HG03439 (cell line): ENCODE data around the gene IMPG1.
"Not testable (repeated sequence)": the region's sequence is repeated elsewhere in the genome, so short reads cannot be mapped to it uniquely, and the experiment has no call there.

ENCODE experiments used
- ATAC-seq: cut with Tn5 transposase; IDR thresholded peaks from one replicate; pipeline ENCODE4 v1.9.1; 2021; ENCODE audit warnings: mild to moderate bottlenecking, moderate library complexity; ENCODE audit not compliant: unreplicated experiment

Gene IMPG1

DNA sequence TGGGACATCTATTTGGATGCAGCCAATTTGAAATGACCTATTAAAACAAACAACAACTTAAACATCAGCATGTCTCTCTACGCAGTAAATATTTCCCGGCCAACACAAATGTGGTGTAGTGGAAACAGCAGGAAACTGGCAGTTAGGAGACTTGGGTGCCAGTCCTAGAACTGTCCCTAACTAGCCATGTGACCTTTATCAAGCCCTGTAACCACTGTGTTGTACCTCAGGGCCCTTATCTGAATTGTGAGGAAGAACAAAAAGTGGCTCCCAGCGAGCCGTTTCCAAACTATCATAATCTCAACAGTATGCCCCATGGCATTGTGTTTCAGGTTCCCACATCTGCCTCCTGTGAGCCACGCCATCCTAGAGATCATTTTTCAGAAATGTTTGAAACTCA, 124.5 kb downstream of the IMPG1 start:
- no peak for ATAC-seq

DNA sequence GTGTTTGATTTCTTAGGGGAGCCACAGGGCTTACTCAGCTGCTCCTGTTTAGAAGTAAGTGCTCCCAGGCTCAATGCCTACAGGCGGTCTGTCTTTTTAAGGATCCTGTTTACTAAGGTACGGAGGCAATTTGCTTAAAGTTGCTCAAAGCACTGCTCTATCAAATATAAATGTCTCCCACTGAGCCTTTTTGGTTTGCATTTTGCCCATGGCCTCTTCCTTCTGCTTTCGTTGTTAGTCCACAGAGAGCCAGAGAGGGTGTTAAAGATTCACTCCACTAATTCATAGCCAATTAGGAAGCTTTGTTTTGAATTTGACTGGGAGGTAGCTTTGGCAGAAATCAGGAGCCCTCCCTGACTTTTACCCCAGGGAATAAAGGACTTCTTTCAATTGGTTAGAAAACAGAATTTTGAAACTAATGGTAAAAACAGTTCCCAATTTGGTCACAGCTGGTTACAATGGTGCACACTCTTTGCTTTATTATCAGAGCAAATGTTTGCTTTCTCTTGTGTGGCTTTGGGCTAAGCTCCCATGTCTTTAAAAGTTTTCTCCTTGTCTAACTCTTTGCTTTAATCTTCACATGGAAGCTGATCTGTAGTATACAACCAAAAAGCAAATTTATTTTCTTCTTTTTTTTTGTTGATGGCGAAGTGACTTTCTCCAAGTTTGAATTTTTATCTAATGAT, 126.2 kb downstream of the IMPG1 start:
- no peak for ATAC-seq

DNA sequence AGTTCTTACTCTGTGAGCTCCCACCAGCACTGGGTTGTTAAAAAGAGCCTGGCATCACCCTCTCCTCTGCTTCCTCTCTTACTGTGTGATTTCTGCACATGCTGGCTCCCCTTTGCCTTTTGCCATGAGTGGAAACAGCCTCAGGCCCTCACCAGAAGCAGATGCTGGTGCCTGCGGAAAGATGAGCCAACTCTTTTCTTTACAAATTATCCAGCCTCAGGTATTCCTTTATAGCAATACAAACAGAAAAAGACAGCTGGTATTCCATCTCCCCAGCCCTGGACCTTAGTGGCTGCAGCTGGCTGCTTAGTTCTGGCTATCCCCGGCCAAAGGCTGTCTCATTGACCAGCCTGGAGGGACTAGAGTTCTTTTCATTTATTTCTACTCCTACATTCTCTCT, 129.1 kb downstream of the IMPG1 start:
- no peak for ATAC-seq

DNA sequence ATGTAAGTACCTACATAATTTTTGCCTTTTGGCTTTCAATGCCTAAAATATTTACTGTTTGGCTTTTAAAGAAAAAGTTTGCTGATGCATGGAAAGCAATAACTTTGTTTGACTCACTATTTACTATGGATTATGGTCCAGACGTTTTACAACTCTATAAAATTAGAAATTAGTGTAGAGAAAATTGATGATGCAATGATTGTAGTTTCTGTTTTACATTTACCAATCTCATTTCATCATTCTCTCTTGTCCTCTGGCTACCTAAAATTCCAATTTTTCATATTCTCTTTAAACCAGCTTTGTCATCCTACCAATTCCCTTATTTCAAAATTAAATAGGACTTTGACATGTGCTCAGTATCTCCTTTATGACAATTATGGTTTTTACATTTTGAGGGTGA, 131.0 kb downstream of the IMPG1 start:
- no peak for ATAC-seq

DNA sequence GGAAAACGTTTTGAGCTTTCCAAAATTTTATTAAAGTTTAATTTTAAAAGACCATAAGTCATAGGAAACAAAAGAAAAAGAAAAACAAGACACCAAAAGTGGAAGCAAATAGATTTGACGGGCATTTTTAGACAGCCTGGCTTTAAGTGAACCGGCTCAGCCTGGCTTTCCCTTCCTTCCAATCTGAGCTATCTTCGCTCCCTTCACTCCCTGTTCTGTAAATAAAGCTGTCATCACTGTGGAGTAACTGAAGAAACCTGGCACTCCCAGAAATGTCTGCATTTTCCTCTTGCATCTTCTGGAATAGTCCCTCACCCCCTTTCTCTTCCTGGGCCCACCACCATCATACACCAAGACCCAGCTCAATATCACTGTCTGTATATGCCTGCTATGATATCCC, 131.9 kb downstream of the IMPG1 start:
- ATAC-seq = no peak

DNA sequence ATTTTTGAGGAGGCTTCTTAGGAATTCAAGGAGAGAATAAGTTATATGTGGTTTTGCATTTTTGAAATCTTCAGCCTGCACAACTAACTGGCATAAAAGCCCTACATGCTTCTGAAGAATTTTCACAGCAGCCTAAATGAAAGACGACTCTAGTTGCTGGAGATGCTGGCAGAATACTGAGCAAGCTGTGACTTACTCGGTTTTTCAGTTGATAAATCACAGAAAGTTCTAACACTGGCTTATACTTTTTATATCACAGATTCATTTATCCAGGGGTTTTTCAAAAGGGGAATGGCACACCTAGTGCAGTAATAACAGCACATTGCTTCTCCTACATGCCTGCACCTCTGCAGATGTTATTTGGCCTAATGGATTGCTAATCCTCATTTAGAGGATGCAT, 134.6 kb downstream of the IMPG1 start:
- ATAC-seq = no peak

DNA sequence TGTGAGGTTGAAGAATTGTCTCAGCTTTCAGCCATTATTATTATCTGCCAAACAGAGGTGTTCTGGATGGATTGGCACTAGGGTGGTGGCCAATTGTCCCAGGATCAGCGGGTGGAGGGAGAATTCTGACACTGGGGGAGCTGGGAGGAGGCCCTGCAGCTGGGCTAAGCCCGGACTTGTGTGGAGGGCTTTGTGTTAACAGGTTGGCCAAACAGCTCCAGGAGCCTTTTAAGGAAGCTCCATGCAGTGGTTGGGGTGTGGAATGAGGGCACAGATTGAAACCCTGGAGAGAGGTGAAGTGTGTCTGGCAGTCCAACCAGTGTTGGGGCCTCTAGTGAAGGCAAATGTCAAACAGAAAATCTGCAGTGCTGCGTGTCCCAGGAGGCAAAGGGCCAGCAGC, 135.8 kb downstream of the IMPG1 start:
- ATAC-seq = no peak

DNA sequence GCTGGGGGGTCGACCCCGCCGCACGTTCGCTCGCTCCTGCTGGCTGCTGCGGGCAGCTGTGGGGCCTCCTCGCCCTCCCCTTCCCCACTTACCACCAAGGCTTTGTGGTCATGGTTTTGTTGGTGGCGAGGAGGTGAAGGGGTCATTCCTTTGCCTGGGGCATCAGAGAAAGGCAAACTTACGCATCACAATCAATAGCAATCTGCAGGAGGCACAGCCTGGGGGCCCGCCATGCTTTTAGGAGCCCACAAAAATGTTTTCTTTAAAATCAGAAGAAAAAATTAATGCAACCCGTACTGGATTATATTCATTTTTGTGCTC, 137.0 kb downstream of the IMPG1 start:
- ATAC-seq = no peak

DNA sequence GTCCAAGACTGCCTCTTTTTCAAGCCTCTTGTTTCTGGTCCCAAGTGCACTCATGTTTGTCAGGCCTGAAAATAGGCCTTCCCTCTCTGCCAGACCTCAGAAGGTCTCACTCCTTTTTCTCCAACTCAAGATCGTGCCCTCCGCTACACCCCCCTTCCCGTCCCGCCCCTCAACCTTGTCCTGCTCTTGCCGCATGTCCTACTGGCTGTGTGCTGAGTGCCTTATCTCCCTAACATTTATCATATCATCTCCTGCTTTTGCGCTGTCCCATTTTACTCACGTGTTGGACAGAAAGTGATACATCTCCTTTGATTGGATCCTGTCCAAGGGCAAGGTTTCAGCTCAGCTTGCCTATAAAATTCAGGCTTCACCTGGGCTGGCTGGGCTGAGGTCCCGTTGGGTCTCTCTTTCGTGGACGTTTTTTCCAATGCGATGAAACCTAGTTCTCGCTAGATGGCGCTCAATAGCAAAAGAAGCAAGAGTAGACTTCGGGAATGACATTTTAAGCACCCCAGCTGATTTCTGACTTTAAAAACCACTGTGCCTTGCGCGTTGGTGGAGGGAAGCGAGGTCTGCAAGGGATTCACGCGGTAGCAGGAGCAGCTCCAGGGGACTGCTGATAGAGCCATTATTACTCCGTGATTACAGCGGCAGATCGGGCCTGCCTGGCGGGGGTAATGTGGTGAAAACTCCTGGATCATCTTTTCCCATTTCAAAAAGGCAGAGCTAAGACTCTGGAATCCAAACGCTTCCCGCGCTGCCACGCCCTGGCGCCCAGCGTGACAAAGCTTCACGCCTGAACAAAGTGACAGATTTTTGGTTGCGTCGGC, 137.6 kb downstream of the IMPG1 start:
- ATAC-seq = peak; percentile 74

DNA sequence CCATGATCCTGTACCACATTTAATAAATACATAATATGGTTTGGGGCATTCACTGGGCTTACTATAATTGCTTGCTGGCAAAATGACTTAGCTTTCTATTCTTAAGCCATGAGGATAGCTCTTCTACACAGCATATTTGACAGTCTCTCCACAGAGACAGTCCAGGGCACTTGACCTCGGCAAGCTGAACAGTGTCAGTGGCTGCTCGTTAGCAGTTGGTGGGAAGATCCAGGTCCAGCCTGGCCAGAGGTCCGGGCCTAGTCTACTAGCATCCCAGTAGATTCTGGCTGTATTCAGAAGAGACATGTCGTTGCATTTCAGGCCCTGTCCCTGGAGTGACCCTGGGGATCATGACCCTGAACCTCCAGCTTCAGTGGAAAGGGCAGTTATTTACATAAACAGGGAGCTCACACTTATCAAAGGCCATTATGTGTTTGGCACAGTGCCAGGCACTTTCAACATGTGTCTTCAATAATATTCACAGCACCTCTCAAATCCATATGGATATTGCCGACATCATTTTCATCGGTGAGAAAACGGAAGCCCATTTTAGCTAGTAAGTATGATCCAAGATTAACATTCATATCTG, 139.0 kb downstream of the IMPG1 start:
- ATAC-seq = no peak

DNA sequence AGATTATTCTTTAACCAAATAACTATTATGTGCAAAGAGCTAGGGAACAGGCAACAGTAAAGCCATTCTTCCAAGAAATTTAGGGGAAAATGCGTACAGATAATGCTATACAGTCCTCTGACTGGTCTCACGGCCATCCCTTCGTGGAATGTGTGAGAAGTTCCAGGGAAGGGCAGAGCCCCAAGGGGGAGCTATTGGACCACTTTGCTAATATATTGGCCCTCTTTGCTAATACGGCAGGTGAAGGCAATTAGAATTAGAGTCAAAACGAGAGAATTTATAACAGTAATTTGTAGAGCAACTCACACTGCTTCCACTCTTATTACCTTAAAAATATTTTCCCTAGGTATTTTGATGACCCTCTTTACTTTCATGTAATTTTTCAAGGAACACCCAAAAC, 140.4 kb downstream of the IMPG1 start:
- ATAC-seq = no peak

DNA sequence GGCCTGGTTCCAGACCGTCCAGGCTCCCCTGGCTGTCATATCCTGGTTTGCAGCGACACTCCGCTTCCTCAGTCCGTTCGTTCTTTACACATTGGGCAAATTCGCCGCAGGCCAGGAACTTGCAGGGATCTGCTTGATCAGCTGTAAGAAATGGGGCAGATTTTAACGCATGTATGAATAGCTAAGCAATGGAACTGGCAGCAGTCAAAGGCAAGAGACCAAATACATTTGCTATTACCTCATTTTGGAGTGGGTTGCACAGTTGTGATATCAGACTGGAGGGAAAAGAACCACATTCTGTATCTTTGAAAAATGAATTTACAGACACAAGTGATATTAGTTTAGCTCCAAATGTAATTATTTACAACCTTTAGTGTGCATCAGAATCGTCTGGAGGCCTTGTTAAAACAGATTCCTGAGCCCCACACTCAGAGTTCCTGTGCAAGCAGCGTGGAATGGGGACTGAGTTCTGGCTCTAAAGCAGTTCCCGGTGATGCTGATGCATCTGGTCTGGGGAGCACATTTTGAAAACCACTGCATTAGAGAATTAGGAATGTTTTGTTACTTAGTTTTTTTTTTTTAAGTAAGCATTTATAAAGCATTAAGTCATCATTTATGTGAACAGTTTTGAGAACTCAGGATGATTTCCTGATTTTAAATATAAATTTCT, 141.3 kb downstream of the IMPG1 start:
- ATAC-seq = no peak

DNA sequence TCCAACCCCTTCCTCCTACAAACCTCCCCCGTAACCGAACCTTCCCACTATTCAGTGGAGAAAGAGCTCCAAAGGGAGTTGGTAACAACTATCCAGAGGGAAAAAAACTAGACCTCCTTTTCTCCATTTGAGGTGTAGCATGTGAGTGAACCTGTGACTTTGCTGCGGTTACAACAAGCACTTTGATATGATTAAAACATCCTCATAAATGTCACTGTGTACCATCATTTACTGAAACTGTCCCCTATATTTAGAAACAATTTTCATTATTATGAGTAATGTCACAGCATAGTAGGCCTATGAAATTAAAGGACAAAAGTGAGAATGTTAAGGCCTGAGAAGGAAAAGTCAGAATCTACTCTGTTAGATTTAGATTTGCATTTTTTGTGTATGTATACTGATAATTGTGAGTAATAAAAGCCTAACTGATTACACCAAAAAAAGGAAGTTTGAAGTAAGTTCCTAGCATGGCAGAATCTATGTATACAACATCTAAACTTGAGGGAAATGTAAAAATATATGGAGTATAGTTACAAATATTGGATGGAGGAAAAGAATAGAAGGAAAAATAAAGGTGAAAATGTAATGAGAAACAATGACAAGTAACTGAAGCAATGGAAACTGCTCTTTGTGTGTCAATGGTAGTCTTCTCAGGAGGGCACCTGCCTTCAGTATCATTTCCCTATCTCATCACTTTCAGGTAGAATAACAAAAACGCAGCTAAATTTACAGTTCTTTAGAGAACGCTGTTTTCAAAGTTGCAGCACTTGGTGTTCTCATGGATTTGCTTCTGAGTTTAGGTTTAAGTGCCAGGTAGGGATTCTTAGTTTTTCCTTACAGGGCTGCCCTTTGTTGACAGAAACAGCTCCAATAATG, 145.9 kb downstream of the IMPG1 start:
- peak; percentile 66 for ATAC-seq

DNA sequence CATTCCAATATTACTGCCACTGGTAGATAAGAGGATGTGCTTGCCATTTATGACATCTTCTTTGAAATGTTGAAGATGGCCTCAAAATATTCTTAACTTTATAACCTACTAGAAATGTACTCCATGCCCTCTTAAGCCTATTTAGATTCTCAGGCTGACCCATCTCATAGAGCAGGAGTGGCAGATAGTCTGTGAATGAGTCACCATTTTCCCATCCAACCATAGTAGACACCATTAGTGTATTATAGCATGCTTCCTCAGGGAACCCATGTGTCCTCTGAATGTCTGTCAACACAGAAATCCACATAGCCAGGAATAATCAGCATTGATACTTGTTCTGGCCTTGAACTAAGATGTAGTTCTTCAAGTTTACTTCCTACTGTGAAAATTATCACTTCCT, 150.2 kb downstream of the IMPG1 start:
- no peak for ATAC-seq

DNA sequence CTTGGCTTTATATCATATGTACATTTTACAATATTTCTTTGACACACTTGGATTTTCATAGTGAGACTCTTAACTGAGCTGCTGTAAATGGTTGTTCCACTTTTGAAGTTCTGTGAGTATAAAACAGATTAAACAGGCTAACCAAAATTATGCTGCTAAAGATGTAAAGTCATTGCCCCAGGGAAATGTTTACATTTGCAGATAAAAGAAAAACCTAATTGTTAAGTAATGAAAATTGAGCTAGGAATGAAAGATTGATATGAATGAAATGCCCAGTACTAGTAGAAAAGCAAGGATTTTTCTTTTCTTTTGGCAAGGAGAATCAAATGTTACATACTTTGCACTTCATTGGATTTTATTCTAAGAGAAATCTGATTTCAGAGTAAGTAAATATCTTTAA, 159.4 kb downstream of the IMPG1 start:
- ATAC-seq = no peak

DNA sequence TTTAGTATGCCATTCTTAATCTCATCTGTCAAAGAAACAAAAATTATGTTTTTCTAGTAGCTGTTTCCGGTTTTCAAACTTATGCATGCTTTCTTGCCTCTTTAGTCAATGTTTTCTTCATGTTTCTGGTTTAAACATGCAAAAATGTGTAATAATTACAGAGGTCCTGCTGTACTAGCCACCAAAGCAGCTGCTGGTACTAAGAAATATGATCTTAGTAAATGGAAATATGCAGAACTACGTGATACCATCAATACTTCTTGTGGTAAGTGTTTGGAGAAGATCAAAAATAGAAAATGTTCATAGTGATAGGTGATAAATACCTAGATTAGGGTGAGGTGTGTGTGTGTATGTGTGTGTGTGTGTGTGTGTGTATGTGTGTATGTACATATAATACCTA, 165.0 kb downstream of the IMPG1 start:
- ATAC-seq = no peak

DNA sequence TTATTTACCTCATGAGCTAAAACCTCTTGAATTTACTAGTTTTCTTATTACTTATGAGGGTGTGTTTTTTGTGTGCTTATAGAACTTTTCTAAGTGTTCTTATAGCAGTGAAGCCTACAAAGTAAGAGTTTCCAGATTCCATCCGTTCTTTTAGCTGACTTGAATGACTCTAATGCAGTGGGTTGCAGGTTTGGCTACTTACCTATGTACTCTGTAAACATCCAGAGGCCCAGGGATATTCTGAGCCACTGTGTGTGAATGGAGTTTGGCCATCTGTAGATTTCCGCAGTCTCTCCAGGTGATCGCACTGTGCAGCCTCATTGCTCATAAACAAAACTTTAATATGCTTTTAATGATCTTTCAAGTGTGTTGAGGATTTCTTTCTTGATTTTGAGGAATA, 165.6 kb downstream of the IMPG1 start:
- ATAC-seq = no peak

DNA sequence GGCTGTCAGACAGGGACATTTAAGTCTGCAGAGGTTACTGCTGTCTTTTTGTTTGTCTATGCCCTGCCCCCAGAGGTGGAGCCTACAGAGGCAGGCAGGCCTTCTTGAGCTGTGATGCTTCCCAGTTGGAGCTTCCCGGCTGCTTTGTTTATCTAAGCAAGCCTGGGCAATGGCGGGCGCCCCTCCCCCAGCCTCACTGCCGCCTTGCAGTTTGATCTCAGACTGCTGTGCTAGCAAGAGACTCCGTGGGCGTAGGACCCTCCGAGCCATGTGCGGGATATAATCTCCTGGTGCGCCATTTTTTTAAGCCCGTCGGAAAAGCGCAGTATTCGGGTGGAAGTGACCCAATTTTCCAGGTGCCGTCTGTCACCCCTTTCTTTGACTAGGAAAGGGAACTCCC, 167.3 kb downstream of the IMPG1 start:
- not testable (repeated sequence) for ATAC-seq

DNA sequence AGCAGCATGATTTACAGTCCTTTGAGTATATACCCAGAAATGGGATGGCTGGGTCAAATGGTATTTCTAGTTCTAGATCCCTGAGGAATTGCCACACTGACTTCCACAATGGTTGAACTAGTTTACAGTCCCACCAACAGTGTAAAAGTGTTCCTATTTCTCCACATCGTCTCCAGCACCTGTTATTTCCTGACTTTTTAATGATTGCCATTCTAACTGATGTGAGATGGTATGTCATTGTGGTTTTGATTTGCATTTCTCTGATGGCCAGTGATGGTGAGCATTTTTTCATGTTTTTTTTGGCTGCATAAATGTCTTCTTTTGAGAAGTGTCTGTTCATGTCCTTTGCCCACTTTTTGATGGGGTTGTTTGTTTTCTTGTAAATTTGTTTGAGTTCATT, 172.2 kb downstream of the IMPG1 start:
- not testable (repeated sequence) for ATAC-seq

DNA sequence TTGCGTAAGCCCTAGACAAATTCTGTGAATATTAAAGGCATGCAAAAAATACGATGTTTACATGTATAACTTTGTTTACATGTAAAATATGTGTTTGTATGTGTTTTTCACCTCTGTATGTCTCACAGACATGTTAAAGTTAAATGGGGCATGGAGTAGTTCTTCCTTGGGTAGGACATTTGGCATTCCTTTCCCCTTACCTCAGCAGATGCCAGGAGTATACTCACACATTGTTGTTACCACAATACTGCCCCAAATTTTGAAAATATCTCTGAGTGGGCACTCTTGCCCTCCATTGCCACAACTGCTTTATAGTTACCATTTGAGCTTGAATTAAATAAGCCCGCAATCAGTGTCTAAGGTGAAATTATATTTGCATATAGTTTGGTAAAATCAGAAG, 175.9 kb downstream of the IMPG1 start:
- no peak for ATAC-seq

DNA sequence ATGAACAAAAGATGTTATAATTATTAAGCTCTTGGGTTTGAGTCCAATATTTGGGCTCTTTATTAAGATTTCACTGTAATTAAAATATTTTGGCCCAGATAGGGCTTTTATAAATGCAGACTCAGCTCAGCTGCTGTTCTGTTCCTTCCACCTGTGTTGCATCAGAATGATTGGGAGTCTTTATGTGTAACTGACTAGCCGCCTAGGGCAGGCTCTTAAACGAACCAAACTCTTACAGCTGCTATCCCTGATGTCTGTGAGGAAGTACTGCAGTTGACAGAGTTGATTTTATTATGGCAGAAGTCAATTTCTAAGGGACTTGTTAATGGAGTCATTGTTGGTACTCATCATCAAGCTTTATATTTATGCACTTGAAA, 178.7 kb downstream of the IMPG1 start:
- ATAC-seq = no peak
